ENCODE measurements around the gene C1QL3.

DNA sequence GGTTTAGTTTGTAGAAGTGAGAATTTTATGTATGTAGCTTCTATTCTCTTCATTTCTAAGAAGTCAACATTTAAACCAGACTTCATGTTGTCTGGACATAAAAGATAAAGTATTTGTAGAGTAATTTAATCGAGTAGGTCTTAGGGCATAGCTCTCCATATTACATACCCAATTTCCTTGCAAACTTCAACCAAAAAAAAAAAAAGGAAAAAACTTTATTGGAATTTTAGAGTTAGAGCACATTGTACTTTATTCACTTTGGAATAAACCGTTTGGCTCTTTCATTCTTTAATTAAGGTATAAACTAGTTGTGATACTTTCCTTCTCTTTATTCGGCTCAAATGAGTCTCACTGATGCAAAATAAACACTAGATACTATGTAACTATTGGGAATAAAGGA is 48.9 kb downstream of the C1QL3 start:
- TF ChIP-seq, protein P1, sequence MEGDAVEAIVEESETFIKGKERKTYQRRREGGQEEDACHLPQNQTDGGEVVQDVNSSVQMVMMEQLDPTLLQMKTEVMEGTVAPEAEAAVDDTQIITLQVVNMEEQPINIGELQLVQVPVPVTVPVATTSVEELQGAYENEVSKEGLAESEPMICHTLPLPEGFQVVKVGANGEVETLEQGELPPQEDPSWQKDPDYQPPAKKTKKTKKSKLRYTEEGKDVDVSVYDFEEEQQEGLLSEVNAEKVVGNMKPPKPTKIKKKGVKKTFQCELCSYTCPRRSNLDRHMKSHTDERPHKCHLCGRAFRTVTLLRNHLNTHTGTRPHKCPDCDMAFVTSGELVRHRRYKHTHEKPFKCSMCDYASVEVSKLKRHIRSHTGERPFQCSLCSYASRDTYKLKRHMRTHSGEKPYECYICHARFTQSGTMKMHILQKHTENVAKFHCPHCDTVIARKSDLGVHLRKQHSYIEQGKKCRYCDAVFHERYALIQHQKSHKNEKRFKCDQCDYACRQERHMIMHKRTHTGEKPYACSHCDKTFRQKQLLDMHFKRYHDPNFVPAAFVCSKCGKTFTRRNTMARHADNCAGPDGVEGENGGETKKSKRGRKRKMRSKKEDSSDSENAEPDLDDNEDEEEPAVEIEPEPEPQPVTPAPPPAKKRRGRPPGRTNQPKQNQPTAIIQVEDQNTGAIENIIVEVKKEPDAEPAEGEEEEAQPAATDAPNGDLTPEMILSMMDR (IDR thresholded peaks at IDR 0.05; ENCODE audit: borderline replicate concordance, extremely low read depth, low read length, poor library complexity, severe bottlenecking), result no peak
- no peak for TF ChIP-seq EZH2 (IDR thresholded peaks at IDR 0.05; ENCODE audit: borderline replicate concordance, low read depth, low read length, severe bottlenecking)
